Measurements from ENCODE around the gene PSMC3IP. TPM values are rescaled to one million over a fixed set of nuclear protein-coding genes. Genes with fewer than 3 reads are reported as not detected.
"Not testable (repeated sequence)": the region's sequence is repeated elsewhere in the genome, so short reads cannot be mapped to it uniquely, and the experiment has no call there.

The PSMC3IP gene
- total RNA-seq, 1 donor from 2014 or later: 2.9 TPM

DNA sequence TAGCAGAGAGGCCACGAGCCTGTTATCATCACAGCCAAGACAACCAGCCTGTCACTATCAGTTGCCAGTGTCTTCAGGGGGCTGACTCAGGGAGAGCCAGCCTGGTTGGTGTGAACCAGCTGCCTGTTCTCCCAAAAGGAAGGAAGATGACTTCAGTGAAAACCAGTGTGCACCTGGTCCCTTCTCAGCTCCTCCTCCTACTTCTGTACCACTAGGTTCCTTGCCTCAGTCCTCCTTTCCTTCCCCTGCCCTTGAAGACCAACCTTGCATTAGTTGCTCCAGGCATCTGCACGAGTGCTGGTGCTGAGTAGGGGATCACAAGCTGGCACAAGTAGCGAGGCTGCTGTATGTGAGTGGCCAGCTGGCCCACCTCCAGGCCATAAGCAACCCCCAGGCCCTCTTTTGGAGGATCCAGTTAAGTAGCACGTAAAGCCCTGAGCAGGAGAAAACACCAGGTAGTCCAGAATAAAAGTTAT, 40.5 kb upstream of the PSMC3IP start:
- intact Hi-C loops (cut with DNase I): no loop called here
- DNase-seq (ENCODE audit: low spot score in 2 of 2): no peak
- Histone ChIP-seq H3K27ac (no peak overlapping the region), H3K27me3 (no peaks in the 10 kb centered on the region), H3K4me1 (peaks cover 0 to 11% of the 10 kb centered on the region in 2 donors), H3K36me3 (peaks cover 24 to 31% of the 10 kb centered on the region in 2 donors), H3K4me3 (no peak overlapping the region), H3K9me3 (no peaks in the 10 kb centered on the region)
- TF ChIP-seq, protein P1, sequence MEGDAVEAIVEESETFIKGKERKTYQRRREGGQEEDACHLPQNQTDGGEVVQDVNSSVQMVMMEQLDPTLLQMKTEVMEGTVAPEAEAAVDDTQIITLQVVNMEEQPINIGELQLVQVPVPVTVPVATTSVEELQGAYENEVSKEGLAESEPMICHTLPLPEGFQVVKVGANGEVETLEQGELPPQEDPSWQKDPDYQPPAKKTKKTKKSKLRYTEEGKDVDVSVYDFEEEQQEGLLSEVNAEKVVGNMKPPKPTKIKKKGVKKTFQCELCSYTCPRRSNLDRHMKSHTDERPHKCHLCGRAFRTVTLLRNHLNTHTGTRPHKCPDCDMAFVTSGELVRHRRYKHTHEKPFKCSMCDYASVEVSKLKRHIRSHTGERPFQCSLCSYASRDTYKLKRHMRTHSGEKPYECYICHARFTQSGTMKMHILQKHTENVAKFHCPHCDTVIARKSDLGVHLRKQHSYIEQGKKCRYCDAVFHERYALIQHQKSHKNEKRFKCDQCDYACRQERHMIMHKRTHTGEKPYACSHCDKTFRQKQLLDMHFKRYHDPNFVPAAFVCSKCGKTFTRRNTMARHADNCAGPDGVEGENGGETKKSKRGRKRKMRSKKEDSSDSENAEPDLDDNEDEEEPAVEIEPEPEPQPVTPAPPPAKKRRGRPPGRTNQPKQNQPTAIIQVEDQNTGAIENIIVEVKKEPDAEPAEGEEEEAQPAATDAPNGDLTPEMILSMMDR (IDR thresholded peaks at IDR 0.05): no peak

GRCh38 chr17:42613699-42614295, 36.3 kb upstream of the PSMC3IP start:
- Histone ChIP-seq H3K27me3 (no peaks in the 10 kb centered on the region), H3K9me3 (no peaks in the 10 kb centered on the region), H3K27ac (no peak overlapping the region), H3K4me1 (peaks cover 0 to 11% of the 10 kb centered on the region in 2 donors), H3K36me3 (peaks cover 30 to 32% of the 10 kb centered on the region in 2 donors), H3K4me3 (no peak overlapping the region)
- intact Hi-C loops (cut with DNase I): no loop called here
- TF ChIP-seq, protein P1 (IDR thresholded peaks at IDR 0.05): no peak
- no peak for DNase-seq (ENCODE audit: low spot score in 2 of 2)

GRCh38 chr17:42612013-42612412, 34.5 kb upstream of the PSMC3IP start:
- Histone ChIP-seq H3K27ac (no peak overlapping the region), H3K27me3 (no peaks in the 10 kb centered on the region), H3K4me3 (no peak overlapping the region), H3K36me3 (peaks cover 30 to 32% of the 10 kb centered on the region in 2 donors), H3K4me1 (peaks cover 0 to 12% of the 10 kb centered on the region in 2 donors), H3K9me3 (no peaks in the 10 kb centered on the region)
- intact Hi-C loops (cut with DNase I): no loop called here
- no peak for DNase-seq (ENCODE audit: low spot score in 2 of 2)
- TF ChIP-seq, protein P1 (IDR thresholded peaks at IDR 0.05): no peak

DNA sequence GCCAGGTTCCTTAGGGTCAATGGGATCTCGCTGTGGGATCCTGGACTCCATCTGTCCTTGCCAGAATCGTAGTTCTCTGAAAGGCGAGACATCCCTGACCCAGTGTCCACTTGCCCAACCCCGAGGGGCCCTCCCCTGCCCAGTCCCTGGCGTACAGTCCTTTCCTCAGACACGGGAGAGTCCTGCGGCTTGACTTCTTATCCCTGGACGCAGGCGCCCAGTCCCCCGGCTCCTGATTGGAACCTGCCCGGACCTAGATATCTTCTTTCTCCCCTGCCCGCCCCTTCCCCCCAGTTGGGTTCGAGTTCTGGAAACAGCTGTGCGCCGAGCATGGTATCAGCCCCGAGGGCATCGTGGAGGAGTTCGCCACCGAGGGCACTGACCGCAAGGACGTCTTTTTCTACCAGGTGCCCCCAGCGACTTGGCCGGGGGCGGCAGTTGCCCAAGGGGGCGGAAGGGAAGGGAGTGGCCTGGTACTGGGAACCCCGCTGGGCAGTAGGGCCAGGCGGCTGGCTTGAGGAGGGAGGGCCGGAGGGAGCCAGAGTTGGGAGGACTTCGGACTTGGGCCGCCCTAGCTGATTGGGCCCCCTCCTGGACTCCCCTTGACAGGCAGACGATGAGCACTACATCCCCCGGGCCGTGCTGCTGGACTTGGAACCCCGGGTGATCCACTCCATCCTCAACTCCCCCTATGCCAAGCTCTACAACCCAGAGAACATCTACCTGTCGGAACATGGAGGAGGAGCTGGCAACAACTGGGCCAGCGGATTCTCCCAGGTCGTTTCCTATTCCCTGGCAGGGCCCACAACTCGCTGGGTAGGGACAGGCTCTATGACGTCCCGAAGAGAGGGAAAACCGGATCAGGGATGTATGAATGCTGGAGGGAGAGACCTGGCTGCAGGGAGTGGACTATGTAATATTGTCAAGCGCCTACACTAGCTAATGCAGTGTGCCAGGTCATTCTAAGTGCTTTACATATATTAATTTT, 32.6 kb upstream of the PSMC3IP start:
- Histone ChIP-seq H3K27ac (peak overlapping the region; percentile 60 to 71), H3K4me3 (peak overlapping the region; percentile 76 to 79), H3K4me1 (peaks cover 6 to 29% of the 10 kb centered on the region in 2 donors), H3K36me3 (peaks cover 23 to 25% of the 10 kb centered on the region in 2 donors)
- not testable (repeated sequence) for DNase-seq (ENCODE audit: low spot score in 2 of 2); H3K27me3 ChIP-seq; H3K9me3 ChIP-seq
- intact Hi-C loops (cut with DNase I): loop anchor here (1.0 kb wide), 2 partner anchors 49 to 68 kb away; partner anchors contain the start of gene TUBG2

DNA sequence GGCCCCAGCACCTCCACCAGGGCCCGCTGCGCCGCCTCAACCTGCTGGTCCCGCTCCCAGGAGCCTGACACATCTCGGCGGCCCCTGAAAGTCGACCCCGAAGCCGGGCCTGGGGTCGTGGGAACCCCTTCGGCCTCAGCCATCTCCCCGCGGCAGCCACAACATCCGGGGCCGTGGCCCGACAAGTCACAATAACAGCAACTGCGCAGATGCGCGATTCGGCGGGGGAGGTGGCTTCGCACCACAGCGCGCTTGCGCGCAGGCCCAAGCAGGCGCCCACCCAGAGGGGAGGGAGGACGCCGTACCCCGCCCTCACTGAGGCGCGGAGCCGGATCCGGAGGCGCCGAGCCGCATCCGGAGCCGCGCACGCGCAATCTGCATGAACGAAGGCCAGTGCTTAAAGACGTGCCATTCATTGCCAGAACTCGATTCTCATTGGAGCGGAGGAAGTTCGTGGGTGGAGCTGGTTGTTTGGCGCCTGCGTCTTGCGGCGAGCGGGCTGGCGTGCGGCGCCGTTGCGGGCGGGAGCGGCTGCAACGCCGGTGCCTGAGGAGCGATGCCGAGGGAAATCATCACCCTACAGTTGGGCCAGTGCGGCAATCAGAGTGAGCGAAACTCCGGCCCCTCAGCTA, 31.8 kb upstream of the PSMC3IP start, which contains the start of the genes RETREG3 and TUBG1:
Gene RETREG3 (minus strand): TSS at position 193 of the 632 bp plus-strand sequence. CDS start 50 bp downstream, at position 143.
Gene TUBG1 (plus strand): TSS at position 502 of the 632 bp plus-strand sequence. CDS start 55 bp downstream, at position 557.
- Histone ChIP-seq H3K36me3 (peaks cover 15 to 17% of the 10 kb centered on the region in 2 donors), H3K9me3 (no peaks in the 10 kb centered on the region), H3K27me3 (no peaks in the 10 kb centered on the region), H3K4me1 (peaks cover 6 to 29% of the 10 kb centered on the region in 2 donors), H3K27ac (peak within 1 kb of the TSS; percentile 89 to 92), H3K4me3 (peak within 1 kb of the TSS; percentile 76 to 79)
- TF ChIP-seq, protein P1 (IDR thresholded peaks at IDR 0.05): peak; percentile 41 to 55 (median 42)
- peak; percentile 95 to 99 for DNase-seq (ENCODE audit: low spot score in 2 of 2)
- intact Hi-C loops (cut with DNase I): loop anchor here (1.0 kb wide), 2 partner anchors 50 to 69 kb away; partner anchors contain the start of gene TUBG2

All from ascending aorta (tissue), 2 donors.